GM19328 (cell line): ENCODE measurements around the gene S100A1.
"Not testable (repeated sequence)": the region's sequence is repeated elsewhere in the genome, so short reads cannot be mapped to it uniquely, and the experiment has no call there.

Source experiments
- ATAC-seq: cut with Tn5 transposase; IDR thresholded peaks from one replicate; pipeline ENCODE4 v1.9.1; 2021; ENCODE audit warnings: mild to moderate bottlenecking, moderate library complexity; ENCODE audit not compliant: unreplicated experiment

Gene S100A1

DNA sequence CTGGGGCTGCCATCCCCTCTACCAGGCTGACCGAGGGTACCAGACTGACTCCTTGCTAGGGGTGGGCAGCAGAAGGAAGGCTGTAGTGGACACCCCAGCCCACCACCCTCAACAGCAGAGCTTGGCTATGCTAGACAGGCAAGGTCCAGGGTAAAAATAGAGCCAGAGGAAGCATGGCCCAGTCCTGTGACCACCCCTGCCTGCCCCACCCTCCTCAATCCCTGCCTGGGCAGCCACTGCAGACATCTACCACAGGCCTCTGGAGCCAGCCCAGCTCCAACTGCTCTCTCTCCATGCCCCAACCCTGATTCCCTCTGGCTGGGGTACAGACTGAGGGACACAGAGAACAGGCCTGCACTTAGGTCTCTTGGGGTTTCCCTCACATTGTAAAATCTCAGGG lies 1.7 kb downstream of the S100A1 start:
- ATAC-seq, result no peak

GRCh38 chr1:153630384-153630783 lies 2.1 kb downstream of the S100A1 start:
- ATAC-seq, result no peak

GRCh38 chr1:153631047-153632022 lies 3.1 kb downstream of the S100A1 start:
- no peak for ATAC-seq

GRCh38 chr1:153633161-153633753 lies 5.0 kb downstream of the S100A1 start:
- ATAC-seq, result no peak

DNA sequence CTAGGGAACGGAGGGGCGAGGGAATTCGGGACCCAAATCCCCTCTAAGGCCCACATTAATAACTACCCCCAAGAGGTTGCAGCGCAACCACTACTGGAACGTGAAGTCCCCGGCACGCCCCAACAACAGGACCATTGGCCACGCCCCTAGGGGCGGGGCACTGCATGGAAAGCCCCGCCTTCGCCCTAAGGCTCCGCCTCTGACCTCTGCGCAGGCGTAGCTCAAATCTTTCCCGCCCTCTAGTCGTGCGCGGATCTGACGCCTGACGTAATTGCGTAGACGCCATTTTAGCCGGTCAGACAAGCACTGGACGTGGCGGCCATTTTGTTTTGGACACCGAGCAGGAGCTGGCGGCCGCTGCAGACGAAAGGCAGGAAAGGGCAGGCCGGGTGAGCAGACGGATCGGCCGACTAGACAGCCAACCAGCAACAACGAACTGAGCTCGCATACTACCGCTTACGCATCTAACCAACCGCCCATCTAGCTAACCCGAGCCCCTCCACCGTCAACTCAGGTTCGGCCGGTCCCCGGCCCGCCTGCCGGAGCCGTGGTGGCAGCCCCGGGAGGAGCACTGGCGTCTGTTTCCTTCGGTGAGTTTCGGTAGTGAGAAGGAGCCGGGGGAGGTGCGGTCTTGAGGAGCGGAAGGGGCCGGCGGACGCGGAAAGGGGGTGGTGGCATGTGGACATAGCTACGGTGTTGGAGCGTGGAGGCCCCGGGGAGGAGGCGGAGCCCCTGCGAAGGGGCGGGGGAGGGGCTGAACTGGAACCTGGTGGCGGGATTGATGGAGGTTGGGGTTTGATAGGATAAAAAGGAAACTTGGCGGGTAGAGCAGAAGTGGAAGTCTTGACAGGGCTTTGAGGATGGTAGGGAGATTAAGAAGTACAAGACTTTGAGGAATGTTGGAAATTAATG lies 5.8 kb downstream of the S100A1 start, which contains the start of gene CHTOP:
Gene CHTOP, plus strand, starts transcription at position 313 of the 912 bp plus-strand sequence. CDS start 2,523 bp downstream, outside the sequence.
- ATAC-seq, result peak; percentile 84

DNA sequence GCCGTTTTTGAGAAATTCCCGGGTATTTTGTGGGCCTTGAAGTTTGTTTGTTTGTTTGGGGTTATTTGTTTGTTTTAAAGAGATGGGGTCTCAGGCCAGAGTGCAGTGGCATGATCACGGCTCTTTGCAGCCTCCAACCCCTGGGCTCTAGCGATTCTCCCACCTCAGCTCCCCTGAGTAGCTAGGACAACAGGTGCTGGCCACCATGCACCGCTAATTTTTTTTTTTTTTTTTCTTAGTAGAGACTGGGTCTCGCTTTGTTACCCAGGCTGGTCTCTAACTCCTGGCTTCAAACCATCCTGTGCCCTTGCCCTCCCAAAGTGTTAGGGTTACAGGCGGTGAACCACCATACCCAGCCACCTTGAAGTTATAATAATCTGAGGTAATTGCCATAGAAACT lies 7.6 kb downstream of the S100A1 start:
- no peak for ATAC-seq

DNA sequence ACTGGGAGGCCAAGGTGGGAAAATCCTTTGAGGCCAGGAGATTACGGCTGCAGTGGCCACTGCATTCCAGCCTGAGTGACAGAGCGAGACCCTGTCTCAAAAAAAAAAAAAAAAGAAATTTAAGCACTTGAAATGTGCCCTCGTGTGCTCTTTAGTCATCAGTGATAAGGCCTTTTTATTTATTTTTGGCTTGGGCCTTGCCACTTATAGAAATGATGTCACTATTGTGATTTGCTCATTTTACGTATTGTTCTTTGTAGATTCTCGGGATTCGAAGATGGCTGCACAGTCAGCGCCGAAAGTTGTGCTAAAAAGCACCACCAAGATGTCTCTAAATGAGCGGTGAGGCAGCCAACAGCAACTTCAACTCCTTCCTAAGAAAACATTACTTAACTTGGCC lies 8.1 kb downstream of the S100A1 start:
- no peak for ATAC-seq

DNA sequence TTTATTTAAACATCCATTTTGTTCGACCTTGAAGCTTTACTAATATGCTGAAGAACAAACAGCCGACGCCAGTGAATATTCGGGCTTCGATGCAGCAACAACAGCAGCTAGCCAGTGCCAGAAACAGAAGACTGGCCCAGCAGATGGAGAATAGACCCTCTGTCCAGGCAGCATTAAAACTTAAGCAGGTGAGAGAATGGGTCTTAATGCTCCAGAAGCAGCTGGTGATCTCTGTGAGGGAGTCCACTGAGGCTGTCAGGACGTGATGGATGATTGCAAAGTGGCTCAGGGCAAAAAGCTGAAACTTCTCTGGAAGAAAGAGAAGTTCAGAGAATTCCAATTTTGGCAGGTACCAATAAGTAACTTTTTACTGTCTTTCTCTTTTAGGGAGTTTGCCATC lies 10.0 kb downstream of the S100A1 start:
- ATAC-seq, result no peak

- ATAC-seq, result no peak
Observed at GRCh38 chr1:153639280-153639679, 11.0 kb downstream of the S100A1 start.

- not testable (repeated sequence) for ATAC-seq
Observed at GRCh38 chr1:153640213-153640612, 12.0 kb downstream of the S100A1 start.

GRCh38 chr1:153640861-153641260 lies 12.6 kb downstream of the S100A1 start:
- ATAC-seq, result no peak

DNA sequence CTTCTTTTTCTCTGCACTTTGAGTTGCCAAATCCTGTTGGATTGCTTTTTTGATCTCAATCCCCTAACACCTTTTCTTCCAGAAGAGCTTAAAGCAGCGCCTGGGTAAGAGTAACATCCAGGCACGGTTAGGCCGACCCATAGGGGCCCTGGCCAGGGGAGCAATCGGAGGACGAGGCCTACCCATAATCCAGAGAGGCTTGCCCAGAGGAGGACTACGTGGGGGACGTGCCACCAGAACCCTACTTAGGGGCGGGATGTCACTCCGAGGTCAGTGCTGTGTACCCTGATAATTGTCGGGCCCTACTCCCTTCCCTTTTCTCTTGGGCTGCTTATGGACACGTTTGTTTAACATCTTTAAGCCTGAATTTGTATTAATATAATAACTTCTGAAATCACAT lies 13.9 kb downstream of the S100A1 start:
- ATAC-seq, result no peak

GRCh38 chr1:153643100-153643499 lies 14.9 kb downstream of the S100A1 start:
- ATAC-seq, result no peak

GRCh38 chr1:153643816-153644215 lies 15.6 kb downstream of the S100A1 start:
- no peak for ATAC-seq

- ATAC-seq, result no peak
Observed at GRCh38 chr1:153646672-153647345, 18.6 kb downstream of the S100A1 start.

GRCh38 chr1:153647346-153647714 lies 19.1 kb downstream of the S100A1 start:
- ATAC-seq, result no peak

DNA sequence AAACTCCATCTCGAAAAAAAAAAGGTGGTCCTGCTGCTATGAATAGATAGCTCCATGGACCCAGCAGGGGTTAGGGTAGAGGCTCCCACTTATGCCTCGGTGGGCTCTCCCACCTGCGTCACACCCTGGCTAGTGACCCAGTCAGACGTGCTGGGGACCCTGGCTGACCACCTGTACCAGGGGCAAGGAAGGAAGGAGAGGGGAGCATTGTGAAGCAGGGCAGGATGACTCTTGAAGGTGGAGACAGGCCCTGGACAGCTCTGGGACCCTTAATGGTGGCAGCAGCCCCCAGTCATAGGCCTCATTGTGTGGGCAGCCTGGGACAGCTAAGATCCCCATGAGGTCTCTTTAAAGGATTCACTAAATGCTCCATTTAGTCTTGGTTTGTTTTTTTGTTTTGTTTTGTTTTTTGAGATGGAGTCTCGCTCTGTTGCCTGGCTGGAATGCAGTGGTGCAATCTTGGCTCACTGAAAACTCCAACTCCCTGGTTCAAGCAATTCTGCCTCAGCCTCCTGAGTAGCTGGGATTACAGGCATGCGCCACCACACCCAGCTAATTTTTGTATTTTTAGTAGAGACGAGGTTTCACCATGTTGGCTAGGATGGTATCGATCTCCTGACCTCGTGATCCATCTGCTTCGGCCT lies 19.9 kb downstream of the S100A1 start:
- ATAC-seq, result no peak

- ATAC-seq, result no peak
Observed at GRCh38 chr1:153649137-153649862, 21.1 kb downstream of the S100A1 start.

- ATAC-seq, result no peak
Observed at GRCh38 chr1:153649863-153650235, 21.6 kb downstream of the S100A1 start.
